Esophagus muscularis mucosa (tissue), 4 donors: ENCODE measurements around the gene ACTR8.

Experiments used
- CTCF ChIP-seq, 3 experiments: fragments of 200-600 bp in 2 of 3; fragments of 450-650 bp in 1 of 3; sonication (generic) in 2 of 3; IDR thresholded peaks; one replicate each; pipeline ENCODE4 v1.5.1; 2017 to 2019; ENCODE audit warnings: antibody characterized with exemption in 3 of 3, mild to moderate bottlenecking in 2 of 3, moderate library complexity in 1 of 3
- EP300 ChIP-seq: sonication (generic); formaldehyde crosslinking; IDR thresholded peaks from one replicate; pipeline ENCODE4 v1.6.1; 2017; ENCODE audit warnings: antibody characterized with exemption
- POLR2A ChIP-seq: fragments of 450-650 bp; IDR thresholded peaks from one replicate; pipeline ENCODE4 v1.6.1; 2017; ENCODE audit warnings: antibody characterized with exemption, moderate library complexity, mild to moderate bottlenecking, low read depth
- POLR2AphosphoS5 ChIP-seq, 2 donors: sonication (generic); formaldehyde crosslinking; IDR thresholded peaks; one replicate each; pipeline ENCODE4 v1.6.1; 2017; ENCODE audit warnings: antibody characterized with exemption in 2 of 2

DNA sequence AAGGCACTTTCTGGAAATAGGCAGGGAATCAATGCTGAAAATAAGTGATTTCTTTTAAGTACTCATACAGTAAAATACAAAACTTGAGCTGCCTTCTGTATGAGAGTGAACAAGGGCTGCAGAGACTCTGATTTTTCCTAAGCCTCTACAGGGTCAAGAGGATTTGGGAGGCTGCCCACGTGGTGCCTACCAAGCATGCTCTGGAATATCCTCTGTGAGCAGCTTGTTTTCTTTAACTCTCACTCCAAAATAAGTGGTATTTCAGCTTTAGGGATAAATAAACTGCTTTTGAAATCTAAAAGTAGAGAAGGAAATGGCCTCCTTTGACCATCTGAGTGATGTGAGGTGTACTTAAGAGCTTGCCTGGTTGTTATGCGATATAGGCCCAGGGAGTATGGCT lies 17.8 kb upstream of the ACTR8 start:
- TF ChIP-seq CTCF (IDR thresholded peaks at IDR 0.05) (no peak), POLR2A (no peak), POLR2AphosphoS5 (IDR thresholded peaks at IDR 0.05) (no peak), EP300 (no peak)
